Endothelial cell of hepatic sinusoid (primary cell): Measurements from ENCODE around the gene PRMT7.
"Not testable (repeated sequence)": the region's sequence is repeated elsewhere in the genome, so short reads cannot be mapped to it uniquely, and the experiment has no call there.

ENCODE experiments used
- in situ Hi-C: cut with HindIII; loops from 2 replicates; pipeline ENCODE4 v1.10.0; 2017; ENCODE audit warnings: low sequenced_read_pairs

The PRMT7 gene

DNA sequence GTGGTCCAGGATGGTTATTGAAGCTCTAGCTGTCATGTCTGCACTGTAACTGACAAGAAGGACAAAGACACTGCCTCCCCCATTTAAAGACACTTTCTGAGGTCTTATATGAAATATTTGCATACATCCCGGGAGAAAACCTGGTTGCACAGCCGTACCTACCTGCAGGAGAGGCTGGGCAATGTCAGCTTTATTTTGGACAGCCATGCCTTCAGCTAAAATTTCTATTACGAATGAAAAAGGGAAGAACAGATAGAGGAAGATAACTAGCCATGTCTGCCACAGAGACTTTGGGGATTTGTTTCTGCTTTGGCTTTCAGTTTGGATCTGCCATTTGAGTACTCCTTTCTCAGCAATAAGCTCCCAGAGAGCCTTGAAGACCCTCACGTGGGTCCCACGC, 27.5 kb upstream of the PRMT7 start:
- in situ Hi-C loops = no loop called here

DNA sequence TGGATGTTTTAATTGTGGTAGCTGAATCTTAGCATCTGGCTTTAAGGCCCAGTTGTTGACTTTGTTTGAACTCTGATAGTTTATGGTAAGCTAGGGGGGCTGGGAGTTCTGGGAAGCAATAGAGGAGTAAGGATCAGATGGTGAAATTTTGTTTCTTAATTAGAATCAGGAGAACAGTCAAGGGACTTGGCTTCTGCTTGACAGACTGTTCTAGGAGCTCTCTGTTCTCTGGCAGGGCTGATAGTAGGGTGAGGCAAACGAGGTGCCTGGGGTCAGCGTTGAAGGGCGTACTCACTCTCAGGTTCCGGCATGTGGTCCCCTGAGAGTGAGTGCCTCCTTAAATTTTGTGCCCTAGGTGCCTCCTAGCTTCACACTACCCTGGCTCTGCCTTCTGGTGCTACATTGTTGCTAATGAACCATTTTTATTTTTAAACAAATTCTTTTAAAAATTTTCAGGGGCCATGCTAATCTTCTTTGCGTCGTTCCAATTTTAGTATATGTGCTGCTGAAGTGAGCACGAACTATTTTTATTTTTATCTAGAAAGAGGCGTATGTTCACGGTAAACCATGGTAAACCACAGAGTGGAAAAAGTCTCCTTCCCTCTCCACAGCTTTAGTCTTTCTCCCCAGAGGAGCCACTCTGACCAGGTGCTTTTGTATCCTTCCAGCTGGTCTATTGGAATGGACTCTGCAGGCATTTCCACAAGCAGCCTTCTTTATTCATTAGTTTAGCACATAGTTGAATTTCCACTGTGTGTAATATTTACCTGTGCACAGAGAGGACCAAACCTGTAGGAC, 26.8 kb upstream of the PRMT7 start:
- in situ Hi-C loops = no loop called here

DNA sequence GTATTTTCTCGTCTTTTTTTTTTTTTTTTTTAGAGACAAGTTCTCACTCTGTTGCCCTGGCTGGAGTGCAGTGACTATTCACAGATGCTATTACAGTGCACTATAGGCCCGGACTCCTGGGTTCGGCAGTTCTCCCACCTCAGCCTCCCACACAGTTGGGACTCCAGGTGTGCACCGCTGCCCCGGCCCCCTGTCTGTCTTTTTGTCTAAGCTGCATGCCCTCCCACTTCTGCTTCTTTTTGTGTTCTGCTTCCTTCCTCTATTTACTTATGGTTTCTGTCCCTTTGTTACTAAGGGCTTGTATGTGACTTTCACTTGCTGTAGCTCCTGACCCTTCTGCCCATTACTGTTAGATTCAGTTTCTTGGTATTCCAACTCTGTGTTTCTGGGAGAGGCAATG, 26.0 kb upstream of the PRMT7 start:
- in situ Hi-C loops = no loop called here

DNA sequence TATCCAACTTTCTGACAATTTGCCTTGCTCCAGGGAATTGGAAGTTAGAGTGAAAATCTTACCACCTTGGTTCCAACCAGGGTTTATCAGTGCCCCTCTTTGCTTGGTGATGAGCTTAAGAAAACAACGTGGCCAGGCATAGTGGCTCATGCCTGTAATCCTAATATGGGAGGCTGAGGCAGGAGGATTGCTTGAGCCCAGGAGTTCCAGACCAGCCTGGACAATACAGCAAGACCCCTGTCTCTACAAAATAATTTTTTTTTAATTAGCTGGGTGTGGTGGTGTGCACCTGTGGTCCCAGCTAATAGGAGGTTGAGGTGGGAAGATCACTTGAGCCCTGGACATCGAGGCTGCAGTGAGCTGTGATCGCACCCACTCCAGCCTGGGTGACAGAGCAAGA, 25.1 kb upstream of the PRMT7 start:
- in situ Hi-C loops = no loop called here

DNA sequence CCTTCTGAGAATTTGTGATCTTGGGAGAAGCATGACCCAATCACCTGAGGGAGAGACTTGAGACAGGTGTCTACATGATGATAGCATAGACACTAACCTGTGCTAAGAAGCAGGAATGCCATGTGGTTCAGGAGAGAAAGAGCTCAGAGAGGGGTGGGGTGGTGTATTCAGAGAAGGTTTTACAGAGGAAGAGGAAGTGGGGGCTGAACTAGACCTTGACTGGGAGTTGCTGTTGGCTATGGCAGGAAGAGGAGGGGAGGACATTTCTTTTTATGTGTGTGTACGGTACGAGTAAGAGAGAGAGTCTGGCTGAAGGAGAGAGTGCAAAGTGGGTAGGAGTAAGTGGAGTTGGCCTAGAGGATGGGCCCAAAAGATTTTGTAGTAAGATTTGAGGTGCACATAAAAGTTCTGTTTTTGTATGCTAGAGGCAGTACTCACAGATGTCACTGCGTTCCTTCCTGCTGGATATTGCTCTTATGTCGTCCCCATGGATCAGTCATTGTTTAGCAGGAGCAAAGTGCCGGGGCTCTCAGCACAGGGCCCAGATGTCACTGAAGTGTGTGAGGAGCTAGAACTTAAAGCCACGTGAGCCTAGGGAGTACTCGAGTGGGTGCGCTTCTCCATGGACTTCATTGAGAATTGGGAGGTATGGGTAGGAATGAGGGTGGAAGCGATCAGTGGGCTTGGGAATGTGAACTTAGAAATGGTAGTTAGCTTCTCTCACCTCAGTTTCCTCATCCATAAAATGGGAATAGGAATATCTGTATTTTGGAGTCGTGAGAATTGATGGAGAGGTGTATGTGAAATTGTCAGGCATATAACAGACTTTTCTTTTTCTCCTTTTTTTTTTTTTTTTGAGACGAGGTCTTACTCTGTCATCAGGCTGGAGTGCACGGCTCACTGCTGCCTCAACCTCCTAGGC, 24.4 kb upstream of the PRMT7 start:
- in situ Hi-C loops = no loop called here

DNA sequence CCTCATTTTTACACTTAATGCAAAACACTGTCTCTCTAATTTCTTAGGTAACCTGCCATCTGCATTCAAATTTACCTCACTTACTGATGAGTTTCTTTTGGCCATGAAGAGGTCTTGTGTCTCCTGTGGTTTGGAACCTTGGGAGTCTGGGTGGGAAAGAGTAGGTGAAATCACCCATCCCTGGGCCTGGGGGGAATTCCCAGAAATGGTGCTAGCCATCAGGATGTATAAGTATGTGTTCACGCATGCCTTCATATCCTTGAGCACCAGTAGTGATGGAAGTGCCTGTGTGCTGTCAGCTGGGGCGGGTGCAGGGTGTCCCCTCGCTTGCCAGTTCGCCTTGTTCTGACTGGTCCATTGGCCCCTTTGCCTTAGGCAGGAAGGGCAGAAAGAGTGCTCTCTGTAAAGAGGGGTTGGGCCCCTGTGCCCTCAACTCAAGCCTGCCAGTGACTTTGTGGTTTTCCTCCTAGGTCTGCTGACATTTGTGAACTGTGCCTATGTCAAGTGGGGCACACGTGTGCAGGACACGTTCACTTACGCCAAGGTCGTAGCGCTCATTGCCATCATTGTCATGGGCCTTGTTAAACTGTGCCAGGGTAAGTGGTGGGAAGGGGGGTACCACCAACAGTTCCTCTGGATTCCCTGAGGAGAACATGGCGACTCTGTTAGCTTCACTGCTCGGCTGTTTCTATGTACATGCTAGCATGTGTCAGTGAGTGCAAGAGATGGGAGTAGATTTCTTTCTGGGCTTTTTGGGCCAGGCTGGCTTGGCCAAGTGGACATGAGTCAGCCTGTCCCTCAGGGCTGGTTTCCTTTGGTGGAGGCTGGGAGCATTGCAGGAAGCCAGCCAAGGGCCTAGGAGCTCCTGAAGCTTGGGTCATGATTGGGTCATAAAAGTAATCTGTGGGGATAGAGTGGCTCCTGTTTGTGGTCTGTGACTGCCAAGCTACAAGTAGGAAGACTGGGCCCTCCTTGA, 23.3 kb upstream of the PRMT7 start:
- in situ Hi-C loops = no loop called here

DNA sequence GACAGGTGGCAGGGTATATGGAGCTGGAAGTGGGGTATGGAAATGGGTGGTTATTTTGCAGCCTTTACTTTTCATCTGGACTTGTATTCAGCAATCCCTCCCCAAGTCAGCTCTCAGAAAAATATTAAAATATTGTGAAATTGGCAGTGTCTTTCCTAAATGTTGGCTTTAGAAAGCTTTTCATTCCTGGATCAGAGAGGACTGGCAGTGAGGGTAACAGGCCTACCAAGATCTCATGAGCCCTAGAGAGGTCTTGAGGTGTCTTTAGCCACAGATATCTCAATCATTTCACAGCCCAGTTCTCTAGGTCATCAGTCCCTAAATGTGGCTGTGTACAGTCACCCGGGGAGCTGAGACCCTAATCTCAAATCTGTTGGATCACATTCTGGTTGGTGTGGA, 22.6 kb upstream of the PRMT7 start:
- in situ Hi-C loops = no loop called here

DNA sequence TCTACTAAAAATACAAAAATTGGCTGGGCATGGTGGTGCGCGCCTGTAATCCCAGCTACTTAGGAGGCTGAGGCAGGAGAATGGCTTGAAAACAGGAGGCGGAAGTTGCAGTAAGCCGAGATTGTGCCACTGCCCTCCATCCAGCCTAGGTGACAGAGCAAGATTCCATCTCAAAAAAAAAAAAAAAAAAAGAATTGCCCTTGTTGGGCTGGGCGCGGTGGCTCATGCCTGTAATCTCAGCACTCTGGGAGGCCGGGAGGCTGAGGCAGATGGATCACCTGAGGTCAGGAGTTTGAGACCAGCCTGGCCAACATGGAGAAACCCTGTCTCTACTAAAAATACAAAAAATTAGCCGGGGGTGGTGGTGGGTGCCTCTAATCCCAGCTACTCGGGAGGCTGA, 22.0 kb upstream of the PRMT7 start:
- in situ Hi-C loops = not testable (repeated sequence)

DNA sequence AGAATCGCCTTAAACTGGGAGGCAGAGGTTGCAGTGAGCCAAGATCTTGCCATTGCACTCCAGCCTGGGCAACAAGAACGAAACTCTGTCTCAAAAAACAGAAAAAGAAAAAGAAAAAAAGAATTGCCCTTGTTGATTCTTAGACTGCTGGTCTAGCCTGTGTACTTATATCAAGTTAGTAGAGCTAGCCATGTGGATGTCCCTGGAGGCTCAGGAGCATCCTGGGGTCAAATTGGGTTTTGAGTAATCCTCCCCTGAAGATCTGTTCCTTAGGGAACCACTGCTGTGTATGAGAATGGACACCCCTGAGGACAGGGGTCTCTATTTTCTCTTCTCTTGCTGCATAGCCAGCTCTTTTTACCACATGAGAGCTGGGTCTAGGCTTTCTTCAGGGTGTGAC, 21.6 kb upstream of the PRMT7 start:
- in situ Hi-C loops = no loop called here

DNA sequence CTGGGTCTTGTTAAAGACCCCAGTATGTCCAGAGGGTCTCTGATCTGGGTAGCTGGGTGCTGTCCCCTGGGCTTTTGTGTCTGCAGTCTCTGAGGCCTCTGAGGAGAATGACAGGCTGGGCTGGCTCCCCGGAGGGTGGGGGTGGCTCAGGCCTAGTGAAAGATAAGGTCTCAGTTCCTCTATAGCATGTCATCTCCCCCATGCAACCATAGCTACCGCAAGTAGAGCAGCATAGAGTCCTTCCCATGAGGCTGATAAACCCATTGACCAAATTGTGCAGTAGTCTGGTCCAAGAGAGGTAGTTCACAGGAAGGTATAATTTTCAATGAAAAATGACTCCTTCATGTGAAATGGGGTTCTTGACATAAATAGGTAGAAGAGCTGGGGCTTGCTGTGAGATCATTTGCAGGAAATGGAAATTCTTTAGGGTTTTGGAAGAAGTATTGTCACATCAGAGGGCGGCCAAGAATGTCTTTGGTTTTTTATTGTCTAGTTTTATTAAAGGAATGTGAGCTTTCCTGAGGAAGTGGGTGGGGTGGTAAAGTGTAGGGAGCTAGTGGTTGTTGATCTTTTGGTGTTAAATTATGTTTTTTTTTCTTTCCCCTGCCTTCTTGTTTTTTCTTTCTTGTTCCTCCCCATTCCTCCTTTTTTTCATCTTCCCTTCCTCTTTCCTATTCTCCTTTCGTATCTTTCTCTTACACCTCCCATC, 21.0 kb upstream of the PRMT7 start:
- in situ Hi-C loops = no loop called here

DNA sequence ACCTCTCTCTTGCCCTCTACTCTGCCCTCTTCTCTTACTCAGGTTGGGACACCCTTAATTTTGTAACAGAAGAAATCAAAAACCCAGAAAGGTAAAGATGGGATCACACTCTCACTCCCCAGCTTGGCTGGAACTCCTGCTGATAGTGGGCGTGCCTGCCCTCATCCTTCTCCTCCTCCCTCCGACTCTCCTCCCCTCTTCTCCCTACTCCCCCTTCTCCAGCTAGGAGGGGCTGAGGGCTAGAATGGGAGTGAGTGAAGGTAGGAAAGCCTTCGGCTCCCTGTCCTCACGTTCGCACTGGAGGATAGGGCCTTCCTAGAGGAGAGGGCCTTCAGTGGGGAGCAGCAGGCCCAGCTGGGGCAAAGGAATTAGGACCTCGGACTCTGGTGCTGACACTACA, 20.4 kb upstream of the PRMT7 start:
- in situ Hi-C loops = no loop called here

DNA sequence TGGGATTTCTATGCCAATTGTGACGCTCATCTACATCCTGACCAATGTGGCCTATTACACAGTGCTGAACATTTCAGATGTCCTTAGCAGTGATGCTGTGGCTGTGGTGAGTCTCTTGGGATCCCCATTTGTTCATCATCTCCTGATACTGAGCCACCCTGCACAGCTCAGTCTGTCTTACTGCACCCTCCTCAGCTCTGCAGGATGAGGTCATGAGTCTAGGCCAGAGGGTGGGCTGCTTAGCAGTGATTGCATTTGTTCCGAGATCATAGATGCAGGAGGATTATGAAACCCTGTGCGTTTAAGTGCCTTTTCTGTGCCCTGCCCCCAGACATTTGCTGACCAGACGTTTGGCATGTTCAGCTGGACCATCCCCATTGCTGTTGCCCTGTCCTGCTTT, 19.6 kb upstream of the PRMT7 start:
- in situ Hi-C loops = no loop called here

DNA sequence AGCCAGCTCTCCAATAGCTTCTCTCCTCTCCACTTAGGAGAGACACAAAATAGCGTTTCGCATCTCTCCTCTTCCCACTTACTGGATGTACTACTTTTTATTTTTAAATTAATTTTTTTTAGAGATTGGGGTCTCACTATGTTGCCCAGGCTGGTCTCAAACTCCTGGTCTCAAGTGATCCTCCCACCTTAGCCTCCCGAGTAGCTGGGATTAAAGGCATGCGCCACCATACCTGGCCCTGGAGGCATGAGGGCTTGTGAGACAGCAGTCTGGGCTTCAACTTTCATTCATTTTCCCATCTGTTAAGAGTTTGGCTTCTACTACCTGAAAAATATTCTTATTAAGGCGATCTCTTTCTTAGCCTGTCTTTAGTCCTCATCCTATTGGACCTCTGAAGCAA, 18.4 kb upstream of the PRMT7 start:
- in situ Hi-C loops = no loop called here

DNA sequence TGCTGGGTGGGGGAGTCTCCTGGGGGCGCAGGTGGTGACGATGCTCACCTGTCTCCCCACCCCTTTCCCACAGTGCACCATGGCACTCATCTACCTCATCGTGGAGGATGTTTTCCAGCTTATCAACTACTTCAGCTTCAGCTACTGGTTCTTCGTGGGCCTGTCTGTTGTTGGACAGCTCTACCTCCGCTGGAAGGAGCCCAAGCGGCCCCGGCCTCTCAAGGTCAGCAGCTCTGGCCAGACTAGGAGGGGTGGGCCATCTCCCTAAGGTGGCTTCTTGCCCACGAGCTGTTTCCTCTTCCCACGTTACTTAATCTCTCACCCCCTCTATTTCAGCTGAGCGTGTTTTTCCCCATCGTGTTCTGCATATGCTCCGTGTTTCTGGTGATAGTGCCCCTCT, 14.5 kb upstream of the PRMT7 start:
- in situ Hi-C loops = no loop called here

DNA sequence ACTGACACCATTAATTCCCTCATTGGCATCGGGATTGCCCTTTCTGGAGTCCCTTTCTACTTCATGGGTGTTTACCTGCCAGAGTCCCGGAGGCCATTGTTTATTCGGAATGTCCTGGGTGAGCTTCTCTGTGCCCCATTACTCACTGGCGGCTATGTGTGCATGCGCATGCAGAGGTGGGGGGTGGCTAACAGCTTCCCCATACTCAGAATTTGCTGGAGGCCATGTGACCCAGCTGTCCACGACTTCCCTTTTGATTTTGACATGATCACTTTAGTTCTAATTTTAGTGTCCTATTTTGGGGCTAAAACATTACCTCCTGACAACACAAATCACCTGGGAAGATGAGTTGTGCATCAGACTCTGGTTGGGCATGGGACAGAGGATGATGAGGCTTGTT, 14.1 kb upstream of the PRMT7 start:
- in situ Hi-C loops = no loop called here

DNA sequence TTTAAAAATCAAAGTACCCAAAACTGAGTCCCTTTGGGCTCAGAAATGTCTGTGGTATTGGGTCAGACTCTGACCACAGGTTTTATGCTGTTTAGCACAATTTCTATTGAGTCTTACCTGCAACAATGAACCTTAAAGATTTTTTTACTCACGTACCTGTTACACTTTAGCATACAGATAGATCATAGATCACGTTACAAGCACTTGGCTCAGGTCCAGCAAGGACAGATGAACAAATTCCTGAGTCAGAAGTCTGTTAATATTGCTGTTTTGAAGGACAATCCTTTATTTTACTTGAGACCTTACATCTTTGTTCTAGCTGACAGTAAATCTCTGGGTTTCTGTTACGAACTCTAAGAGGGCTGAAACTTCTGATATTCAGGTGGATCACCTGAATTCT, 12.9 kb upstream of the PRMT7 start:
- in situ Hi-C loops = no loop called here

DNA sequence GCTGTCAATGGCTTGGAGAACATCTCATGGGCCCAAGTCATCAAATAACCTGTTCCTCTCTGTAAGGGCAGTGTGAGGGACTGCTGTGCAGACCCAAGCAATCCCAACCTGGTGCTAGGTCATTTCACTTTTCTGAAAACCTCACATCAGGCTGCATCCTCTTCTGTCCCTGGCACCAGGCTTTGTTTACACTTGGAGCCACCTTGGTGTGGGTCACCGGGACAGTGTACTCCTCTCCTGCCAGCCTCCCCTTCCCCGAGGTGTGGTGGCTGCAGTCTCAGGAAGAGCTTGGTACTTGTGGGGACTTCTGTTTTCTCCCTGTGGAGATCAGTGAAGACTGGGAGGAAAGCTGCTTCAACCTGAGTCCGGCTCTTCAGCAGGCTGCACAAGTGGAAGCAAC, 12.5 kb upstream of the PRMT7 start:
- in situ Hi-C loops = no loop called here

DNA sequence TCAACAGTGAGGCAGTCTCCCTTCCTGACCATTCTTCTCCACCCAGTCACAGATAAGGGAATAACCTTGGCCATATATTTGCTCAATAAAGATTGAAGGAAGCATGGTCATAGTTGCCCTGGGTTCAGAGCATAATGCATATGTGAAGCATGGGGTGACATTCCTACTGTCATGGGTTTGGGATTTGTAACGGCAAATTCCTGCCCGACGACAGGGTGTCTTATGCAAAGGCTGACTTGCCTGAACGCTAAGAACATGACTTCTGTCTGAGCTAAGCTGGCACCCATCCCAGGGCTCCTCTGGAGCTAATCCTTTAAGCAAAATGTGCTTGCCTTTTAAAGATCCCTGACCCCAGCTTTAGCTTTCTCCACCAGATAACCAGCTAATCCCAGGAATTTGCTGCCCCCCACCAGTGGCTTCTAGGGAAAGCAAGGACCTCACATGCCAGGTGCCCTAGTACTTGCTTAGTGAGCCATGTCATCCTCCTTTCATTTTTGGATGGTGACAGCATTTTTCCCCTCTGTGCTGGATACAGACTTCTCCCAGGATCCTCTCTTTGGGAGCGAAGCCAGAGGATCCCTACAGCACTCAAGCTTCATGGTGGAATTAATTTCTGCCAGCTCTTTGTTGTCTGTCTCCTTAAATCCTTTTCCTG, 11.8 kb upstream of the PRMT7 start:
- in situ Hi-C loops = no loop called here

DNA sequence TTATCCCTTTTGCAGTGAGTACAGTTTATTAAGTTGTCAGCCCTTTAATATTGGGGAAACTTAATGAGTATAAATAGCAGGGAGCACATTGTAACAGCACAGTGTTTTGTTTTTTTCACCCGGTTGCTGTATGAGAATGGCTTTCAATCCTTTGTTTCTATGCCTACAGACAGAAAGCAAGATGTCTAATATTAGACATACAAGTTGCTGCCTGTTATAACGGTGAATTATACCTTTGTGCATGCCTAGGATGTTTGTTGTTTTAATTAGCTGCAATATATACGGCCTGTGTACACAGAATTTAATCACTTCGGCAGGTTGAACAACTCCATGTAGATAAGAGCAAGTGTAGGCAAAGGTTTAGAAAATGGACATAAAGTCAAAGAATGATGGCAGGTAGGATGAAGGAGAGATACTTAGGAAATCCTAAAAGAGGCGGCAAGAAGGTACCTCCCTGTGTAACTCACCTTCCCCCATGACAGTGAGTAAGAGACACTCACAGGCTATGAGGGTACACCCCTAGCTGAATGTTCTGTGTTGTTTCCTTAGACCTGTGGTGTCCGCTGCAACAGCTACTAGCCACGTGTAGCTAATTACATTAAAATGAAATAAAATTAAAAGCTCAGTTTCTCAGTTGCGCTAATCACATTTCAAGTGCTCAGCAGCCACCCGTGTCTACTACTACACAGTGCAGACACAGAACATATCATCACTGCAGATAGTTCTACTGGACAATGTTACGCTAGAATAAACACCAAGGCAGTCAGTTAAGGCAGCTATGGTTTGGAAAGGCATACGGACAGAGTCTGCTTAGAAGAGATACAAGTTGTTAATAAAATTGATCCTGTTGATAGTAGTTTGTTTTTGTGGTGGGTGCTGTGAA, 11.0 kb upstream of the PRMT7 start:
- in situ Hi-C loops = no loop called here
